Esophagus muscularis mucosa (tissue), 4 donors: ENCODE results near the gene SERPINA10. TPM values are rescaled to one million over a fixed set of nuclear protein-coding genes. Genes with fewer than 3 reads are reported as not detected.

Source experiments
- DNase-seq: peaks from one replicate; pipeline ENCODE4 v3.0.0-alpha.2; 2017; ENCODE audit errors: extremely low spot score
- H3K27ac ChIP-seq, 4 donors: fragments of 200-600 bp; sonication (generic); replicated peaks in 1 of 4; 1 replicate in 3 of 4; 2 replicates in 1 of 4; pipeline ENCODE4 v1.5.1; 2016 to 2019; ENCODE audit warnings: mild to moderate bottlenecking in 1 of 4
- H3K27me3 ChIP-seq, 4 donors: fragments of 200-600 bp; sonication (generic); one replicate each; pipeline versions ENCODE4 v1.5.1 to v1.6.0; 2016 to 2019
- H3K36me3 ChIP-seq, 4 donors: fragments of 200-600 bp; sonication (generic); one replicate each; pipeline ENCODE4 v1.5.1; 2016 to 2019
- H3K4me1 ChIP-seq, 4 donors: fragments of 200-600 bp; sonication (generic); one replicate each; pipeline ENCODE4 v1.5.1; 2016 to 2019
- H3K4me3 ChIP-seq, 4 donors: fragments of 200-600 bp; sonication (generic); 1 replicate in 2 of 4; 2 replicates in 2 of 4; pipeline ENCODE4 v1.5.1; 2016 to 2019; ENCODE audit warnings: mild to moderate bottlenecking in 4 of 4, moderate library complexity in 1 of 4
- H3K9me3 ChIP-seq, 4 donors: fragments of 200-600 bp; sonication (generic); 1 replicate in 3 of 4; 2 replicates in 1 of 4; pipeline ENCODE4 v1.5.1; 2016 to 2019
- CTCF ChIP-seq, 3 experiments: fragments of 200-600 bp in 2 of 3; fragments of 450-650 bp in 1 of 3; sonication (generic) in 2 of 3; IDR thresholded peaks; one replicate each; pipeline ENCODE4 v1.5.1; 2017 to 2019; ENCODE audit warnings: antibody characterized with exemption in 3 of 3, mild to moderate bottlenecking in 2 of 3, moderate library complexity in 1 of 3
- EP300 ChIP-seq: sonication (generic); formaldehyde crosslinking; IDR thresholded peaks from one replicate; pipeline ENCODE4 v1.6.1; 2017; ENCODE audit warnings: antibody characterized with exemption
- POLR2A ChIP-seq: fragments of 450-650 bp; IDR thresholded peaks from one replicate; pipeline ENCODE4 v1.6.1; 2017; ENCODE audit warnings: antibody characterized with exemption, moderate library complexity, mild to moderate bottlenecking, low read depth
- POLR2AphosphoS5 ChIP-seq, 2 donors: sonication (generic); formaldehyde crosslinking; IDR thresholded peaks; one replicate each; pipeline ENCODE4 v1.6.1; 2017; ENCODE audit warnings: antibody characterized with exemption in 2 of 2
- WGBS: methylation state at CpG from one replicate; pipeline ENCODE4 v1.1.5; 2018; 5-methylcytosine and 5-hydroxymethylcytosine counted together
- intact Hi-C: fragments of 100-400 bp; cut with DNase I; formaldehyde crosslinking; loops from one replicate; pipeline ENCODE4 v1.15.1; 2023
- total RNA-seq, 4 donors: library from RNA; depleted of rRNA; stranded (reverse); fragments of >200 nt; gene quantifications; one replicate each; pipeline versions ENCODE4 v1.1.0 to v1.2.1, GENCODE V29; 2016

Gene SERPINA10
- total RNA-seq, 4 donors from 2014 or later: not detected

GRCh38 chr14:94322648-94323570 is 29.8 kb upstream of the SERPINA10 start, which contains the start of gene SERPINA6:
Gene SERPINA6 (minus strand): TSS chr14:94323336. CDS start chr14:94314648, 8,688 bp downstream.
- intact Hi-C loops: no loop called here
- Histone ChIP-seq H3K4me3 (no peak within 1 kb of the TSS), H3K36me3 (no peaks in the 10 kb centered on the region), H3K9me3 (peaks cover 0 to 23% (median 2%) of the 10 kb centered on the region in 4 donors), H3K27ac (no peak within 1 kb of the TSS), H3K27me3 (no peaks in the 10 kb centered on the region), H3K4me1 (no peaks in the 10 kb centered on the region)
- 77% methylated on average over 8 of the region's 15 CpGs for WGBS
- TF ChIP-seq CTCF (IDR thresholded peaks at IDR 0.05): no peak
- TF ChIP-seq POLR2AphosphoS5 (IDR thresholded peaks at IDR 0.05): no peak
- TF ChIP-seq POLR2A: no peak
- no peak for TF ChIP-seq EP300
- DNase-seq: peak; percentile 88

GRCh38 chr14:94321421-94322271 is 28.6 kb upstream of the SERPINA10 start:
- 87% methylated on average over 5 of the region's 5 CpGs for WGBS
- no peaks in the 10 kb centered on the region for H3K36me3 ChIP-seq

GRCh38 chr14:94320243-94320642 is 27.2 kb upstream of the SERPINA10 start:
- WGBS: 65% methylated on average over 5 of the region's 5 CpGs
- intact Hi-C loops: no loop called here
- H3K27ac ChIP-seq: no peak overlapping the region
- peaks cover 0 to 14% (median 0%) of the 10 kb centered on the region in 4 donors for H3K9me3 ChIP-seq
- no peak overlapping the region for H3K4me3 ChIP-seq
- no peak for DNase-seq
- H3K27me3 ChIP-seq: no peaks in the 10 kb centered on the region
- H3K36me3 ChIP-seq: no peaks in the 10 kb centered on the region
- no peaks in the 10 kb centered on the region for H3K4me1 ChIP-seq
- TF ChIP-seq EP300 (no peak), POLR2A (no peak), CTCF (IDR thresholded peaks at IDR 0.05) (no peak), POLR2AphosphoS5 (IDR thresholded peaks at IDR 0.05) (no peak)

More at GRCh38 chr14:94321421-94322271, 28.6 kb upstream of the SERPINA10 start:
- H3K27me3 ChIP-seq: no peaks in the 10 kb centered on the region
- DNase-seq: no peak
- no peak overlapping the region for H3K4me3 ChIP-seq
- H3K9me3 ChIP-seq: peaks cover 0 to 21% (median 2%) of the 10 kb centered on the region in 4 donors
- no peaks in the 10 kb centered on the region for H3K4me1 ChIP-seq
- TF ChIP-seq POLR2A: no peak
- no peak for TF ChIP-seq CTCF (IDR thresholded peaks at IDR 0.05)
- TF ChIP-seq POLR2AphosphoS5 (IDR thresholded peaks at IDR 0.05): no peak
- no peak for TF ChIP-seq EP300
- intact Hi-C loops: no loop called here
- no peak overlapping the region for H3K27ac ChIP-seq

GRCh38 chr14:94317259-94317658 is 24.2 kb upstream of the SERPINA10 start:
- Histone ChIP-seq H3K4me3 (no peak overlapping the region), H3K4me1 (no peaks in the 10 kb centered on the region), H3K36me3 (no peaks in the 10 kb centered on the region), H3K27me3 (no peaks in the 10 kb centered on the region), H3K27ac (no peak overlapping the region), H3K9me3 (peaks cover 0 to 14% (median 0%) of the 10 kb centered on the region in 4 donors)
- TF ChIP-seq CTCF (IDR thresholded peaks at IDR 0.05): no peak
- peak; percentile 37 to 62 for TF ChIP-seq POLR2AphosphoS5 (IDR thresholded peaks at IDR 0.05)
- no peak for TF ChIP-seq POLR2A
- TF ChIP-seq EP300: no peak
- DNase-seq: no peak
- intact Hi-C loops: no loop called here
- 53% methylated on average over 4 of the region's 4 CpGs for WGBS
